KOPT-K1 (cell line): ENCODE data around the gene MRPS2.

Experiments used
- H3K27ac ChIP-seq: fragments of 200-600 bp; sonication (generic); 2 replicates; pipeline ENCODE4 v1.5.1; 2016; ENCODE audit warnings: antibody characterized with exemption, mild to moderate bottlenecking, low read depth, low read length; ENCODE audit not compliant: poor library complexity, severe bottlenecking
- H3K36me3 ChIP-seq: fragments of 200-600 bp; sonication (generic); 2 replicates; pipeline ENCODE4 v1.5.1; 2017; ENCODE audit warnings: antibody characterized with exemption, mild to moderate bottlenecking, low read length, moderate library complexity; ENCODE audit not compliant: insufficient read depth
- H3K9me3 ChIP-seq: fragments of 200-600 bp; sonication (generic); 2 replicates; pipeline ENCODE4 v1.5.1; 2017; ENCODE audit warnings: antibody characterized with exemption, low read length, mild to moderate bottlenecking; ENCODE audit not compliant: insufficient read depth, poor library complexity, severe bottlenecking

The MRPS2 gene

GRCh38 chr9:135476561-135477355 is 23.7 kb upstream of the MRPS2 start:
- no peaks in the 10 kb centered on the region for H3K36me3 ChIP-seq
- no peaks in the 10 kb centered on the region for H3K9me3 ChIP-seq
- no peak overlapping the region for H3K27ac ChIP-seq

GRCh38 chr9:135478191-135478590 is 22.3 kb upstream of the MRPS2 start:
- Histone ChIP-seq H3K36me3 (no peaks in the 10 kb centered on the region), H3K9me3 (no peaks in the 10 kb centered on the region), H3K27ac (no peak overlapping the region)

GRCh38 chr9:135478829-135479468 is 21.5 kb upstream of the MRPS2 start:
- Histone ChIP-seq H3K27ac (no peak overlapping the region), H3K9me3 (no peaks in the 10 kb centered on the region), H3K36me3 (no peaks in the 10 kb centered on the region)

- no peaks in the 10 kb centered on the region for H3K36me3 ChIP-seq
- H3K9me3 ChIP-seq = no peaks in the 10 kb centered on the region
- no peak within 1 kb of the TSS for H3K27ac ChIP-seq
These were observed 20.9 kb upstream of the MRPS2 start, which contains the start of gene PPP1R26 for GRCh38 chr9:135479469-135480052. TSS of gene PPP1R26 (plus strand) at chr9:135479782. CDS start at chr9:135484511, 4,729 bp downstream.

GRCh38 chr9:135480071-135480939 is 20.2 kb upstream of the MRPS2 start:
- H3K9me3 ChIP-seq = no peaks in the 10 kb centered on the region
- H3K27ac ChIP-seq = no peak overlapping the region
- no peaks in the 10 kb centered on the region for H3K36me3 ChIP-seq

- Histone ChIP-seq H3K27ac (no peak overlapping the region), H3K36me3 (no peaks in the 10 kb centered on the region), H3K9me3 (no peaks in the 10 kb centered on the region)
These were observed 19.6 kb upstream of the MRPS2 start for GRCh38 chr9:135480940-135481310.

GRCh38 chr9:135482015-135482754 is 18.3 kb upstream of the MRPS2 start:
- H3K27ac ChIP-seq = no peak overlapping the region
- H3K9me3 ChIP-seq = no peaks in the 10 kb centered on the region

GRCh38 chr9:135484460-135485277 is 15.8 kb upstream of the MRPS2 start:
- H3K9me3 ChIP-seq = no peaks in the 10 kb centered on the region
- no peaks in the 10 kb centered on the region for H3K36me3 ChIP-seq
- no peak overlapping the region for H3K27ac ChIP-seq

More at GRCh38 chr9:135482015-135482754, 18.3 kb upstream of the MRPS2 start:
- no peaks in the 10 kb centered on the region for H3K36me3 ChIP-seq

- Histone ChIP-seq H3K27ac (no peak overlapping the region), H3K36me3 (no peaks in the 10 kb centered on the region), H3K9me3 (no peaks in the 10 kb centered on the region)
These were observed 15.1 kb upstream of the MRPS2 start for GRCh38 chr9:135485385-135485784.

GRCh38 chr9:135485832-135486231 is 14.7 kb upstream of the MRPS2 start:
- H3K27ac ChIP-seq = no peak overlapping the region
- no peaks in the 10 kb centered on the region for H3K36me3 ChIP-seq
- no peaks in the 10 kb centered on the region for H3K9me3 ChIP-seq

- no peak overlapping the region for H3K27ac ChIP-seq
- H3K36me3 ChIP-seq = no peaks in the 10 kb centered on the region
- no peaks in the 10 kb centered on the region for H3K9me3 ChIP-seq
These were observed 14.0 kb upstream of the MRPS2 start for GRCh38 chr9:135486267-135487065.

- Histone ChIP-seq H3K9me3 (no peaks in the 10 kb centered on the region), H3K27ac (no peak overlapping the region), H3K36me3 (no peaks in the 10 kb centered on the region)
These were observed 13.0 kb upstream of the MRPS2 start for GRCh38 chr9:135487281-135488012.

- Histone ChIP-seq H3K36me3 (no peaks in the 10 kb centered on the region), H3K9me3 (no peaks in the 10 kb centered on the region), H3K27ac (no peak overlapping the region)
These were observed 12.5 kb upstream of the MRPS2 start for GRCh38 chr9:135488013-135488330.
